ENCODE measurements around the gene OR11H7.

DNA sequence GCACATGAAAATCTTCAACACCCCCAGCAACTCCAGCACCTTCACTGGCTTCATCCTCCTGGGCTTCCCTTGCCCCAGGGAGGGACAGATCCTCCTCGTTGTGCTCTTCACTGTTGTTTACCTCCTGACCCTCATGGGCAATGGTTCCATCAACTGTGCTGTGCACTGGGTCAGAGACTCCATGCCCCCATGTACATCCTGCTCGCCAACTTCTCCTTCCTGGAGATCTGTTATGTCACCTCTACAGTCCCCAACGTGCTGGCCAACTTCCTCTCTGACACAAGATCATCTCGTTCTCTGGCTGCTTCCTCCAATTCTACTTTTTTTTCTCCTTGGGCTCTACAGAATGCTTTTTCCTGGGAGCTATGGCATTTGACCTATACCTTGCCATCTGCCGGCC lies 49.6 kb upstream of the OR11H7 start:
- TF ChIP-seq, protein P1, sequence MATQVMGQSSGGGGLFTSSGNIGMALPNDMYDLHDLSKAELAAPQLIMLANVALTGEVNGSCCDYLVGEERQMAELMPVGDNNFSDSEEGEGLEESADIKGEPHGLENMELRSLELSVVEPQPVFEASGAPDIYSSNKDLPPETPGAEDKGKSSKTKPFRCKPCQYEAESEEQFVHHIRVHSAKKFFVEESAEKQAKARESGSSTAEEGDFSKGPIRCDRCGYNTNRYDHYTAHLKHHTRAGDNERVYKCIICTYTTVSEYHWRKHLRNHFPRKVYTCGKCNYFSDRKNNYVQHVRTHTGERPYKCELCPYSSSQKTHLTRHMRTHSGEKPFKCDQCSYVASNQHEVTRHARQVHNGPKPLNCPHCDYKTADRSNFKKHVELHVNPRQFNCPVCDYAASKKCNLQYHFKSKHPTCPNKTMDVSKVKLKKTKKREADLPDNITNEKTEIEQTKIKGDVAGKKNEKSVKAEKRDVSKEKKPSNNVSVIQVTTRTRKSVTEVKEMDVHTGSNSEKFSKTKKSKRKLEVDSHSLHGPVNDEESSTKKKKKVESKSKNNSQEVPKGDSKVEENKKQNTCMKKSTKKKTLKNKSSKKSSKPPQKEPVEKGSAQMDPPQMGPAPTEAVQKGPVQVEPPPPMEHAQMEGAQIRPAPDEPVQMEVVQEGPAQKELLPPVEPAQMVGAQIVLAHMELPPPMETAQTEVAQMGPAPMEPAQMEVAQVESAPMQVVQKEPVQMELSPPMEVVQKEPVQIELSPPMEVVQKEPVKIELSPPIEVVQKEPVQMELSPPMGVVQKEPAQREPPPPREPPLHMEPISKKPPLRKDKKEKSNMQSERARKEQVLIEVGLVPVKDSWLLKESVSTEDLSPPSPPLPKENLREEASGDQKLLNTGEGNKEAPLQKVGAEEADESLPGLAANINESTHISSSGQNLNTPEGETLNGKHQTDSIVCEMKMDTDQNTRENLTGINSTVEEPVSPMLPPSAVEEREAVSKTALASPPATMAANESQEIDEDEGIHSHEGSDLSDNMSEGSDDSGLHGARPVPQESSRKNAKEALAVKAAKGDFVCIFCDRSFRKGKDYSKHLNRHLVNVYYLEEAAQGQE (IDR thresholded peaks at IDR 0.05; ENCODE audit: insufficient replicate concordance, low read depth) = no peak
- TF ChIP-seq, protein P2, sequence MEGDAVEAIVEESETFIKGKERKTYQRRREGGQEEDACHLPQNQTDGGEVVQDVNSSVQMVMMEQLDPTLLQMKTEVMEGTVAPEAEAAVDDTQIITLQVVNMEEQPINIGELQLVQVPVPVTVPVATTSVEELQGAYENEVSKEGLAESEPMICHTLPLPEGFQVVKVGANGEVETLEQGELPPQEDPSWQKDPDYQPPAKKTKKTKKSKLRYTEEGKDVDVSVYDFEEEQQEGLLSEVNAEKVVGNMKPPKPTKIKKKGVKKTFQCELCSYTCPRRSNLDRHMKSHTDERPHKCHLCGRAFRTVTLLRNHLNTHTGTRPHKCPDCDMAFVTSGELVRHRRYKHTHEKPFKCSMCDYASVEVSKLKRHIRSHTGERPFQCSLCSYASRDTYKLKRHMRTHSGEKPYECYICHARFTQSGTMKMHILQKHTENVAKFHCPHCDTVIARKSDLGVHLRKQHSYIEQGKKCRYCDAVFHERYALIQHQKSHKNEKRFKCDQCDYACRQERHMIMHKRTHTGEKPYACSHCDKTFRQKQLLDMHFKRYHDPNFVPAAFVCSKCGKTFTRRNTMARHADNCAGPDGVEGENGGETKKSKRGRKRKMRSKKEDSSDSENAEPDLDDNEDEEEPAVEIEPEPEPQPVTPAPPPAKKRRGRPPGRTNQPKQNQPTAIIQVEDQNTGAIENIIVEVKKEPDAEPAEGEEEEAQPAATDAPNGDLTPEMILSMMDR (IDR thresholded peaks at IDR 0.05; ENCODE audit: insufficient read depth, low read length) = no peak
